Stimulated activated CD8-positive, alpha-beta memory T cell treated with anti-CD3 and anti-CD28 coated beads, Interleukin-15, amount 100 ng/mL, for 48 hours (primary cell): Measurements from ENCODE around the gene LGR6.
"Not testable (repeated sequence)": the region's sequence is repeated elsewhere in the genome, so short reads cannot be mapped to it uniquely, and the experiment has no call there.

ENCODE experiments used
- DNase-seq, 2 donors: peaks; one replicate each; pipeline ENCODE4 v3.0.0-alpha.2; 2020; ENCODE audit warnings: low read depth in 2 of 2

Gene LGR6

DNA sequence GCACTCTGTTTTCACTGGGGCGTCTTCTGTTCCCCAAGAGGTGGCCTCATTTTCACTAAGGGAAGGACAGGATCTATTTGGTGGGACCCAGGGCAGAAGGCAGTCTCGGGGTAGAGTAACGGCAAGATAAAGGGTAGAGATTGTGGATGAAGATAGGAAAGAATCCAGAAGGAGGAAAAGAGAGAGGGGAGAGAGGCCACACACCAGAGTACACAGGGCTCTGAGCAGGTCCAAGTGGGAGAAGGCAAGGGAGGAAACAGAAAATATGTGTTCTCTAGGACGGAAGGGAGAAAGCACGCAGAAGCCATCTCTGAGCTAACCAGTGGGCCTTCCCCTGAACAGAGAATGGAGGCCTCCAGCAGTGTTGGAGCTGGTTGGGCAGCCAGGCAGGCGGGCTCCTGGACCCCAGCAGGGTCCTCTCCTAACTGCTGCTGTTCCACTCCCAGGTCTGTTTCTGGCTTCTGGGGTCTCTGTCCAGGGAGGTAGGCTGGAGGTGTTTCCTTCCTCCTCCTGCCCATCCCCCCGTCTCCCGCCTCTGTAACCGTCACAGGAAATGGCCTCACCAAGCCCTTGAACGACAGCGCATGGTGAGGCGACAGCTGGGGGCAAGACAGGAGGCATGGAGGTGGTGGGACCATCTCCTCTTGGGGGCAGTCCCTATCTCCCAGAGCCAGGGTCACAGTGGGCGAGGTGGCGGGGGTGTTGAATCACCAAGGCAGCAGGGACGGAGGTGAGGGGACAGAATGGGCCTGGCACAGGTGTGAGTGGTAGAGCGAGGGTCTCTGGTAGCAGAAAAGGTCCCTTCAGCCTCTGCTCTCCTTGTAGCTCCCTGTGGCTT, 33.8 kb upstream of the LGR6 start:
- DNase-seq, result peak; percentile 71 to 72

DNA sequence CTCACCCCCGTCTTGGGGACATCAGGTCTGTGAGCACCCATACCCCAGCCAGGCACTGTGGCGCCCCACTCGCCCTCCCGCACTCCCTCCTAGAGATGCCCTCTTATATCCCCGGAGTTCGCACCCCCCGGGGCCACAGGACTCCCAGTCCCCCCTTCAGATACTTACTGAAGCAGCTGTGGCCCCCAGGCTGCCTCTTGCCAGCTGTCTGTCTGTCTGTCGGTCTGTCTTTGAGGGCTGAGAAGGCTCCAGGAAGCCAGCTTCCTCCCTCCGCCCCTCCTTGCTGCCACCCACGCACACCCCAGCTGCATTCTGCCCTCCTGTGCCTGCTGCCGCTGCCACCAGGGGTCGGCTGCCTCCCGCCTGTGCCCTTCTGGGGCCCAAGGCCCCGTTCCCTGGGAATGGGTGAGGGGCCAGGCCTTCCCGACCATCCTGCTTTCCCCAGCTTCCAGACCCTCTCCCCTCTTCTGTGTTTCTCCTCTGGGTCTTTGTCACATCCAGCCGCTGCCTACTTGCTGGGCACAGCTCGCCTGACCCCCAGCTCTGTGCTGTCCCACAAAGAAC, 33.1 kb upstream of the LGR6 start, which contains the start of gene PTPN7:
Gene PTPN7, minus strand, starts transcription at position 226 of the 564 bp plus-strand sequence. CDS start 1,200 bp downstream, outside the sequence.
- DNase-seq, result peak; percentile 82 to 84

DNA sequence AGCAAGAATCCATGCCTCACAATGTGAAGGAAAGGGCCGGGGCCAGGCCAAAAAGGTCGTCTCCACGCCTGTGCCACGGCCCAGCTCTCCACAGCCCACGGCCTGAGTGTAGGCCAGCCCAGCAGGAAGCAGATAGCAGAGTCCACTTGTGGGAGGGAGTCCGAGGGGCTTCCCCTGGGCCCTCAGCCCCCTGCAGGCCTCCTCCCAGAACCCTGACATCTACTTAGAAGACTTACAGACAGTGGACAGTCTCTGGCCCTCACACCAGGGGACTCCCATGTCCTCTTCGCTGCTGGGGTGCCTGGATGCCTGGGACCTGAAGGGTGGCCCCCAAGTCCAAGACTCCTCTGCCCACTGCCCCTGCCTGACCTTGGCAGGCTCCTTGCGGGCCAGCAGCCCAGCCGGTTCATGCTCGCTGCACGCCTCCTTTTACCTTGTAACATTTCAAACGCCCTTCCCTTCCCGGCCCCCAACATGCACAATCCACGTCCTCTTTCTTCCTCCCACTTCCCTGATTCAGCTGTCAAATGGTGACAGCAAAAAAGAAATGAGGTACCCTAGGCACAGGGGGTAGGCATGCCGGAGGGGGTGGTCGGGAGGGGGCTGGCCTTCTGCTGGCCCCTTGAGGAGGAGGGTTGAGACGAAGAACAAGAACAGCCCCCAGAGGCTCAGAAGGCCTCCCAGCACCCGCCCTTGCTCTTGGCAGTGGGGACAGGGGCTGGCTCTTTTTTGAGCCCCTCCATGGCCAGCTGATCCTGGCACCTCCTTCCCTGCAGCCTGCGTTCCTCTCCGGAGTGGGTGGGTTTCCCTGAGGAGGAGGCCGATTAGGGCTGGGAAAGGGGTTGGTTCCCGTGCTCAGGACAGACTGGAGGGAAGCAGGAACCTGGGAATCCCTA, 32.2 kb upstream of the LGR6 start:
- DNase-seq, result no peak

DNA sequence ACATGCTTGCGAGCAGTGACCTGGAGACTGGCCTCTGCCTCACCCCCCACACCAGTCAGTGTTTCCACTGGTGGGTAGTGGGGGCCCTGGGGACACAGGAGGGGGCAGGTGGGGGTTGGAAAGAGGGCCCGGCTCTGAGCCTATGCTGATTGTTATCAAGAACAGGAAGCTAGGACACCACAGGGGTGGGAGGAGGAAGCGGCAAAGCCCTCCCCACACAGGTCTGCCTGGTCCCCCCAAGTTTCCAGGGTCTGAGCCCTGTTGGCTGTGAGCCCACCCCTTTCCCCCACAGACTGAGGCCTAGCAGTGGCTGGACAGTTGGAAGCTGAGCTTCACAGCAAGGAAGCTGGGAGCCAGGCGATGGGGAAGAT, 31.6 kb upstream of the LGR6 start:
- DNase-seq, result peak; percentile 63 to 84

DNA sequence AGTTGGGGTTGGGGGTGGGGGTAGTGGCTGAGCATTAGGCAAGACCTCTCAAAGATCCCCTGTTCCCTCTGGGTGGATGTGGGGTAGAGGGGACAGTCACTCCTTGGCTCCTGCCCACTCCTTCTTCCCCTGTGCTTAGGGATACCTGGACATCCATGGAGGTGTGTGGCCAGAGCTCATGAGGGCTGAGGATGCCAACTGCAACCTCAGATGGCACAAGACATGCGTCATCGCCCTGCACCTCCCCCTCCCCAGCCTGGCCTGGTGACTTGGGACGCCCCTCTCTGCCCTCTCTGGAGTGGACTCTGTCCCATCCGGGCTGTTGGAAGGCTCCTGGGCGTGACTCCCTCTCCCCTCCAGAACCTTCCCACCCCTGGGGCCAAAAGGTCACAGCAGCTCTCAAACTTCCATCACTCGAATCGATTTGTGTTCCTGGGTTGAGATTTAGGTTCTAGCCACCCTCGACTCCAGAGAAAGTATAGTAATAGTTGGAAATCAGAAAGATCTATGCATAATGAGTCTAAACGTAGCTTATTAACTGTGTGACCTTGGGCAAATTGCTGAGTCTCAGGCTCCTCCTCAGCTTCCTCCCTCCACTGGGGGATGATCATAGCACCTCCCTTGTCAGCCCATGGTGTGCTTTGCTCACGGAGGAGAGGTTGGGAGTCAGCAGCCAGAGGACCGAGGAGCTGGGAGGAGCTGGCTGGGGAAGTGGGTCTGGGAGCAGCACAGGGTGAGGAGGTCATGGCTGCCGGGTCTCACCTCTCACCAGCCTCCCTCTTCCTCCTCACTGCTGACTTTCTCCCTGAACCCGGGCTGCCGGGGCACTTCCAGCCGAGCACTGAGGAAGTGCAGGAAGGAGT, 30.9 kb upstream of the LGR6 start:
- DNase-seq, result no peak

DNA sequence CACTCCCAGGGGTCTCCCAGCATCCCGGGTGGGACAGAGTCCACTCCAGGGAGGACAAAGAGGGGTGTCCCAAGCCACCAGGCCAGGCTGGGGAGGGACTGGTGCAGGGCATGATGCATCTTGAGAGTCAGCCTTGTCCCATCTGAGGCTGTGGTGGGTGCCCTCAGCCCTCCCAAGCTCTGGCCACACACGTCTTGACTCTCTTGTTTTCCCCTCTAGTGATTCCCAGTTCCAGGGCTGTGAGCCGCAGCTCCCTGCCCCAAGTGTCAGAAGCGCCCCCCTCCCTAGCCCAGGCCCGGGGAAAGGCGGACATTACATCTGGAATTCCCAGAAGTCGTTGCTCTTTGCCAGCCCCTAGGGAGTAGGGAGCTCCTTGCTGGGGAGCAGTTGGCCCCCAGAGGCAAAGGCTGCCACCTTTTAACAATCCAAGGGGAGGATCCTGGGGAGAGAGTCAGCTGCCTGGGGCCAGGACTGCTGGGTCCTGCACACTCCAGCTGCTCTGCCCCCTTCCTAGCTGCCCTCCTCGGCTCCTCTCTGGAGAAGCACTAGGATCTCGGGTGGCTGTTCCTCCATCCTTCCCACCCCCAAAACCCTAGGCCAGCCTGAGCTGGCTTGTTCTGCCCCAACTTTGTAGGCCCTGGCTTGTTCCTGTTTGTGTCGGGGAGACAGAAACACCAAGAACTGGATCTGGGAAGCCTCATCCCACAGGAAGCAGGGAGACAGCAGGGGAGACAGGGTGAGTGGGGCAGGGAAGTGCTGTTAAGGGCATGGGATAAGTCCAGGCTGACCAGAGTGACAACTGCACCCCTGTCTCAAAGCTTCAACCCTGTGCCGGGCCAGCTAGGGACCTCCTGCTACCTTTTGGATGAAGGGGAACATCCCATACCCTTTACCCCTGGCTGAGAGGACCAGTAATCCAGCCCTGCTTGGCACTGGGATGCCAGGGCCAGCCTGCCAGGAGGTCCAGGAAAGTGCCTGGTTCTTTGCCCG, 30.0 kb upstream of the LGR6 start:
- no peak for DNase-seq

DNA sequence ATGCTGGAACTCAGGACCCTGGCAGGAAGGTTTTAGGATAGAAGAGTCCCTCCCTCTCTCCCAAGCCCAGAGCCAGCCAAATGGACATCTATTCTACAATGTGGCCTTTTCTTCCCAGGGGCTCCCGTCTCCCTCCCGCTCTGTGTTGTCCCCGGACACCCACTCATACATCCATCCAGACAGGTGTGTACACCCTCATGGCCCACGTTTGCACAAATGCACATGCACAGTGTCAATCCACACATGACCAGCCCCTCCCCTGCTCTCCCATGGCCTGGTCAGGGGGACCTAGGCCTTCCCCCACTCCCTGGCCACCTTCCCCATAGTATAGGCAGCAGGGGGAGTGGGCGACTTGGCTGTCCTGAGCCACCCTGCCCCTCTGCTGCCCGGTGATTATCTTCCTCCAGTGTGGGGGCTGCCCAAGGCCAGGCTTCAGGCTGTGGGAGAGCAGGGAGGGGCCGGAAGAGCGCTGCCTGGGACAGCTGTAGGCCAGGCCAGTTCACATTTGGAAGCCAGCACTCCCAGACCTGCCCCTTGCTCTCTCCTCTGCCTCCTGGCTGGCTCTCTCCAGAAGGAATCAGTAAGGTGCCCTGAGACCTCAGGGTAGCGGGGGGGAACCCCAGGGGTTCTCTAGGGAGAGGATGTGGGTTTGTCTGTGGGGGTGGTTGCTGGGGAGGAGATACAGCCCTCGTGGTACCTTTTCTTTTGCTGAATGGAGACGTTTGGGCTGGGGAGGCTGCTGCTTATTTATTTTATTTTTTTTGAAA, 29.1 kb upstream of the LGR6 start:
- peak in 1 of 2 donors; percentile 56 for DNase-seq

DNA sequence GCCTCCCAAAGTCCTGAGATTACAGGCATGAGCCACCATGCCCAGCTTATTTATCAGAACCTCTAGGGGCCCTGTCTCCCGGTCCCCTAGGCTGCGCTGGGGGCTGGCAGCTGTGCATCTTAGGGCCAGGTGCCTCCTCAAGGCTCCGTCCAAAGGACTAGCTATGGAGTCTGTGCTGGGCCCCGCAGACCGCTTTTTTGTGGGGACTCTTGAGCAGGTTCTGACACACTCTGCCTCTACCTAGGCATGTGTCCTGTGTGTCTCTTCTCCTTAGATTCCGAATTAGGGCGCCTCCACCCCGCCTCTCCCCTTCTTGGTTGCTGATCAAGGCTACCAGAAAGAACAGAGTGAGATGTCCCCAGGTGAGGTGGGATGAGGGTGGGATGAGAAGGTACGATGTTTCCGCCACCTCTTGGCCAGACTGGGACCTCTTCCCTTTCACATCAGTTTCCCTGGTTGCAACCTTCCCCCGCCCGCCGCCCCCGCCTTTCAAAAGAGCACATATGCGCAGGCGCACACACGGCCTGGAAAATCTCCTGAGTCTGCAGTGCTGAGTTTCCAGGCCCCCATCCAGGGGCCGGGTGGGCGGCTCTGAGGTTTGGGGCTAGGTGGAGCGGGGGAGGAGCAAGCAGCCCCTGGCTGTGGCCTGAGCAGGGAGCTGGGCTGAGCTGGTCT, 28.2 kb upstream of the LGR6 start:
- DNase-seq, result peak; percentile 67 to 78

DNA sequence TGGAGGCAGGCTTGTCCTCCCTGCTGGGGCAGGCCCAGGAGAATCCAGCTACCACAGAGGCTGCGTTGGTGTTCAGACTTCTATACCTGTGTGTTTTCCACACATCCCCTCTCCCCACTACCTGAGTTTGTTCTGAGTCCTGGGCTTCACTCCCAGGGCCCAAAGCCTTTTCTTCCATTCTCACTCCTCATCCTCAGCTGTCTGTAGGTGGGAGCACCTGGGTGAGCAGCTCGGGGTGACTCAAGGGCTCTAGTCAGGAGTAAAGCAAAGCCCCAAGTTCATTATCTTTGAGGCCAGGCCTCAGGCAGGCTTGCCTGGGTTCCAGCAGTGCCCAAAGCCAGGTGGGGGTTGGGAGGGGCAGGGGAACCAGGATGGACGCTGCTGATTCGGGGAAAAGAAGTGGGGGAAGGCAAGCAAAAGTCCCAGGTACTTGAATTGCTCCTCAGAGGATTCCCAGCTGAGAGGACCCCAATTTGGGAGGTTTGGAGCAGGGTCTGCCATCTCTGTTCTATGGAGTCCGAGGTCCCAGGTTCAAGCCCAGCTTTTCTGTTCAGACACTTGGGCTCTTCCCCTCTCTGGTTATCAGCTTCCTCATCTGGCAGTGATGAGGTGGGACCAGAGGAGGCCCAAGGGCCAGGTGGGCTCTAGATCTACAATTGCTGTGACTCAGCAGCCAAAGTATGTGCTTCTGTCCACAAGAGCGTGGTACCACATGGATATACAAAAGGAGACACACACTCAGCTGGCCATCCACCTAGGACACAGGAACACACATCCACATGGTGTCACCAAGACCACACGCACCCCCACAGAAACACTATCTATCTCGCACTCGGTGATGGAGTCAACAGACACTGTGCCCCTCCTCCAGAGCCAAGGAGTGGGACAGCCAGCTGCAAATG, 27.4 kb upstream of the LGR6 start:
- DNase-seq, result no peak

DNA sequence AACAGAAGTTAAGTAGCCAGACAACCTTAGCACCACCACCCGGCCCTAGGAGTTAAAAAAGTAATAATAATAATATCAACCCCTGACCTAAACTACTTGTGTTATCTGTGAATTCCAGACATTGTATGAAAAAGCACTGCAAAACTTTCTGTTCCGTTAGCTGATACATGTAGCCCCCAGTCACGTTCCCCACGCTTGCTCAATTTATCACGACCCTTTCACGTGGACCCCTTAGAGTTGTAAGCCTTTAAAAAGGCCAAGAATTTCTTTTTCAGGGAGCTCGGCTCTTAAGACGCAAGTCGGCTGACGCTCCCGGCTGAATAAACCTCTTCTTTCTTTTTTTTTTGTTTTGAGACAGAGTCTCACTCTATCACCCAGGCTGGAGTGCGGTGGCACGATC, 26.5 kb upstream of the LGR6 start:
- DNase-seq, result not testable (repeated sequence)

DNA sequence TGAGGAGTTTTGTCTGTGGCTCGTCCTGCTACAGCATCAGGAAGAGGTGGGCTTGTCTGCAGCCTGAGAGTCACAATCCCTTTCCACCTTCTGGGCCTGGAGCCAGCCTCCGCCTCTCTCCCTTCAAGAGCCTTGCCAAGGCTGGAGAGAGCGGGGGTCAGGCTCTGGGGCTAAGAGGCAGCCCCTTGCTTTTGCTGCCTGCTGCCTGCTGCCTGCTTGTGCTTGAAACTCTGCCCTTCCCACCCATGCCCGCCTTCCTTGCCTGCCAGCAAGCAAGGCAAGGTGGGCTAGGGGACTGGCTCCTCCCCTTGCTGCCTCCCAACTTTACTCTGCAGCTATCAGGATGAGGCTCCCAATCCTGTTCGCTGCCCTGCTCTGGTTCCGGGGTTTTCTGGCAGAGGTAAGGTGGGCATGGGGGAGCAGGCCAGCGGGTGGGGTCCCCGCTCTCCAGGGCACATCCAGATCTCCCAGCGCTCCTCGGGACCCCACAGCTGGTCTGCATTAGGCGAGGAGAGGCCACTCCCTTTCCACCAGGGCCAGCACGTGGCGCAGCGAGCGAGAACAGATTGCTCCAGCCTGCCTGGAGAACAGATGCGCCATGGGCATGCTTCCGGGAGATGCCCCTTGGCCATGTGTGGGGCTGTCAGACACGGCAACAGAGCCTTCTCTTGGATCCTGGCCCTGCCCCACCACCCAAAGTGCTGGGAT, 25.7 kb upstream of the LGR6 start:
- no peak for DNase-seq

DNA sequence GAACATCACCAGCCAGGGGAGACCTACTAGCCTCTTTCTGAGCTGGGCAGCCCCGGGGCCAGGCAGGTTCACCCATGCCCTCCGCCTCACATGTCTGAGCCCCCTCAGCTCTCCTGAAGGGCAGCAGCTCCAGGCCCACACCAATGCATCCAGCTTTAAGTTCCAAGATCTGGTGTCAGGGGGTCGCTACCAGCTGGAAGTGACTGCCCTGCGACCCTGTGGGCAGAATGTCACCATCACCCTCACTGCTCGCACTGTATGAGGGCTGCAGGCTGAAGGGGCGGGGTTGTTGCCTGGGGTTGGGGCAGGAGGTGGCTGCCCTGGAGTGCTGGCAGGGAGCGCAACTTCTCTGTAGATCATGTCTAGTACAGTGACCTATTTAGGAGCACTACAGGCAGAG, 24.7 kb upstream of the LGR6 start:
- no peak for DNase-seq

DNA sequence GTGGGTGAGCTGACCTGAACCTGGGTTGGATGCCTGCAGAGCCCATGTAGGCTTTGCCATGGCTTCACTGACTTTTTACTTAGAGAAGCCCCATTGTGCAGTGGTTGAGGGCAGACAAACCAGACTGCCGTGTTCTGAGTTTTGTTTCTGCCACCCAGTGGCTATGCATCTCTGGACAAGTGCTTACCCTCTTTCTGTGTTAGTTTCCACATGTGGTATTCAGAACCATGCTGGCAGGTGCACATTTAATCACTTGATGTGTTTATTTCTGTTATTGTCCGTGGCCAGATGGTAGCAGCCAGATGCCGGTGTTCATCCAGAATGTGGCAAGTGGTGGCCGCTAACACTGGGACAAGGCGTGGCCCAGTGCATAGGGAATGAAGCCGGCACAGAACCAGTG, 22.9 kb upstream of the LGR6 start:
- DNase-seq, result no peak

DNA sequence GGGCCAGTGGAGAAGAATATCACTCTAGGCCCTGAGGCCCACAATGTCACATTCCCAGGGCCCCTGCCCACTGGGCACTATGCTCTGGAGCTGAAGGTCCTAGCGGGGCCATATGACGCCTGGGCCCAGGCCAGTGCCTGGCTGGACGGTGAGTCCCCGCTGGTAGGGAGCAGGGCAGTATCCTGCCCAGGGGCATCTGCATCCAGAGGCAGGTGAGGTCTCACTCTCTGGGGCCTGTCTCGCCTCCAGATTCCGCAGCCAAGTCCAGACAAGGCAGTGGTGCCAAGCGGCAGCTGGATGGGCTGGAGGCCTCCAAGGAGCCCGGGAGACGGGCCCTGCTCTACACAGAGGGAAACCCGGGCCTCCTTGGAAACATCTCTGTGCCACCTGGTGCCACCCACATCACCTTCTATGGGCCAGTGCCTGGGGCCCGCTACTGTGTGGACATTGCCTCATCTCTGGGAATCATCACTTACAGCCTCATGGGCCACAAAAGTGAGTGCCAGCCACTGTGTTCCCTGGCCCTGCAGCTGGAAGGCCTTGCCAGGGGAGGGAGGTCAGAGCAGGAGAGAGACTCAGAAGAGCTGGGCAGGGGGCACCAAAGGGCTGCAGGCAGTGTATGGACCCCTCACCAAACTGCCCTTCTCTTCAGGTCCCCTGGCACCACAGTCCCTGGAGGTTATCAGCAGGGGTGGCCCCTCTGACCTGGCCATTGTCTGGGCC, 22.1 kb upstream of the LGR6 start:
- DNase-seq, result no peak

DNA sequence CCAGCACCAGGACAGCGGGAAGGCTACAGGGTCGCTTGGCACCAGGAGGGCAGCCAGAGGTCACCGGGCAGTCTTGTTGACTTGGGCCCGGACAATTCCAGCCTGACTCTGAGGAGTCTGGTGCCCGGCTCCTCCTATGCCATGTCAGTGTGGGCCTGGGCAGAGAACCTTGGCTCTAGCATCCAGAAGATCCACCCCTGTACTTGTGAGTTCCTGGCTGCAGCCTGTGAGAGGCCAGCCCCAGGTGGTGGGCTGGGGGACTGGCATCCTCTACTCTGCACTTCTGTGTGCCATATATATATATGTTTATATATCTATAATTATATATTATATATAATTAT, 21.6 kb upstream of the LGR6 start:
- no peak for DNase-seq

DNA sequence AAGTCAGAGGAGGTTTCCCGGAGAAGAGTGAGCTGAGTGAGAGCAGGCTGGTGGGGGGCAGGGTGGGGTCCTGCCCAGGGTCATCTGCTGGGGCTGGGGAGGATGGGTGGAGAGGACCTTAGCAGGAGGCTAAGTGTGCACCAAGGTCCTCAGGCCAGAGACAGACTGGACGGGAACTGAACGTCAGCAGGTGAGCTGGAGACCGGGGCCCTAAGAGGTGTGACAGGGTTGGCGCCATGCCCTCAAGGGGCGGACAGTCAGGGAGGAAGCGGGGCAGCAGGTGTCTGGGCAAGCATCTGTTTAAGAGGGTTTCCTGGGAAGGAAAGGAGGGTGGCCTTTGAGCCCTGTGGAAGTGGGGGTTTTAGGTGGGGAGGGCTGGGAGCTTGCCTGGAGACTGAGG, 19.6 kb upstream of the LGR6 start:
- DNase-seq, result no peak
